Stomach (tissue), 4 donors: ENCODE results near the gene STK32C.

Source experiments
- CTCF ChIP-seq, 7 experiments: fragments of 450-650 bp in 4 of 7; fragments of 200-600 bp in 3 of 7; sonication (generic) in 3 of 7; IDR thresholded peaks; one replicate each; pipeline ENCODE4 v1.5.1; 2016 to 2019; ENCODE audit warnings: antibody characterized with exemption in 7 of 7, control low read depth in 2 of 7, mild to moderate bottlenecking in 1 of 7
- POLR2A ChIP-seq, 4 donors: fragments of 450-650 bp; IDR thresholded peaks; one replicate each; pipeline ENCODE4 v1.6.1; 2016; ENCODE audit warnings: antibody characterized with exemption in 4 of 4, control low read depth in 2 of 4, mild to moderate bottlenecking in 1 of 4, moderate library complexity in 1 of 4

DNA sequence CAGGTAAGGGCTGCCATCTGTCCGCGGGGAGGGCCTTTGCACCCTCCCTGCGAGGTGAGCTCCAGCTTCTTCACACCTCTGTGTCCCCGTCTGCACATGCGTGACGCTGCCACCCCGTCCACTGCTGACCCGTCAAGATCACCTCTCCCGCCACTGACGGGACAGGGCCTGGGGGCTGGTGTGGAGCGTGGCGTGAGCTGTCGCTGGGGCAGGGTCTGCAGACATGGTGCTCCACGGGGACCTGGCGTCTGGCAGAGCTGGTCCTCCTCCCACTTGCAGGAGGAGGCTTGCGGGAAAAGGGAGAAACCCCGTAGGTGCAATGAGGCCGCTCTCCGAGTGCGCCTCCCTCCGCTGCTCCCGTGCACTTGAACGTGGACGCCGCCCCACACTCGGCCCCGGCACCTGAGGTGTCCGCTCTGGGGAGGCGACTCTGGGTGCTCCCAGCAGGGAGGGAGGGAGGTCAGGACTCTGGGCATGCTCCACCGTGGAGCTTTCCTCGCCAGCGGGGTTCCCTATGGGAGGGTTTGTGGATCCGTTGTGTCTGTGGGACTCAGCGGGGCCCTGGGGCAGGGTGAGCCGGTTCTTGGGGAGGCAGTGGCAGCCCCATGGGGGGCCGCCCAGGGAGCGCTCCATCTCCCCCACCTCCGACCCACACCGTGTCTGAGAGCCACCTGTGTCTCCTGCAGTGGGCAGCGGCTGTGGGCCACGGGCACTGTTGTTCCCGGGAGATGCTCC lies 138.6 kb downstream of the STK32C start:
- TF ChIP-seq POLR2A (IDR thresholded peaks at IDR 0.05) (no peak), CTCF (IDR thresholded peaks at IDR 0.05) (no peak)
